ENCODE data around the gene PDE6B. TPM values are rescaled to one million over a fixed set of nuclear protein-coding genes. Genes with fewer than 3 reads are reported as not detected.
A peak's percentile ranks its signal among the peaks of the same experiment; 100 is the strongest.

The PDE6B gene
- total and polyA plus RNA-seq, 2 experiments from 2014 or later = 3.4 to 5.0 TPM

- Histone ChIP-seq H3K27ac (ENCODE audit: low read depth) (no peak overlapping the region), H3K27me3 (ENCODE audit: insufficient read depth) (no peaks in the 10 kb centered on the region), H3K36me3 (ENCODE audit: insufficient read depth) (no peaks in the 10 kb centered on the region), H3F3A (replicated peaks; ENCODE audit: low read depth) (peaks cover 16% of the 10 kb centered on the region), H2AFZ (no peak overlapping the region; the same call in 1 of the 2 replicates), H3K9me2 (ENCODE audit: insufficient read depth) (no peaks in the 10 kb centered on the region), H3K79me2 (replicated peaks; ENCODE audit: insufficient read depth) (no peaks in the 10 kb centered on the region), H4K20me1 (replicated peaks; ENCODE audit: insufficient read depth) (no peaks in the 10 kb centered on the region), H3K4me3 (peak overlapping the region; percentile 70), H3K4me2 (peak overlapping the region; percentile 88), H3K4me1 (ENCODE audit: insufficient read depth) (no peaks in the 10 kb centered on the region; the same call in 1 of the 2 replicates)
- Mint-ChIP-seq H3K27ac (no peak overlapping the region), H3K27me3 (ENCODE audit: insufficient read depth, low read depth, poor library complexity) (peaks cover 18% of the 10 kb centered on the region), H3K9me3 (peaks cover 3% of the 10 kb centered on the region; the same call in 1 of the 3 replicates), H3K4me3 (peak overlapping the region; percentile 68), H3K4me1 (peaks cover 8% of the 10 kb centered on the region), H3K36me3 (ENCODE audit: low read depth) (no peaks in the 10 kb centered on the region; the same call in 2 of the 3 replicates)
- TF ChIP-seq NANOG (IDR thresholded peaks at IDR 0.05; ENCODE audit: borderline replicate concordance) (no peak), CTCF (conservative IDR thresholded peaks at IDR 0.05; ENCODE audit: low read depth in 2 of 2) (no peak), CREB1 (CRISPR knock-in tag; IDR thresholded peaks at IDR 0.05; ENCODE audit: low read depth) (no peak), ZNF331 (CRISPR knock-in tag; IDR thresholded peaks at IDR 0.05; ENCODE audit: low read depth) (no peak), EZH2phosphoT487 (IDR thresholded peaks at IDR 0.05; ENCODE audit: unreplicated experiment) (no peak), POLR2AphosphoS5 (IDR thresholded peaks at IDR 0.05; ENCODE audit: low read depth) (no peak), STAT1 (IDR thresholded peaks at IDR 0.05; ENCODE audit: unreplicated experiment) (no peak), JUNB (IDR thresholded peaks at IDR 0.05; ENCODE audit: unreplicated experiment) (no peak)
- TF ChIP-seq, protein P1, sequence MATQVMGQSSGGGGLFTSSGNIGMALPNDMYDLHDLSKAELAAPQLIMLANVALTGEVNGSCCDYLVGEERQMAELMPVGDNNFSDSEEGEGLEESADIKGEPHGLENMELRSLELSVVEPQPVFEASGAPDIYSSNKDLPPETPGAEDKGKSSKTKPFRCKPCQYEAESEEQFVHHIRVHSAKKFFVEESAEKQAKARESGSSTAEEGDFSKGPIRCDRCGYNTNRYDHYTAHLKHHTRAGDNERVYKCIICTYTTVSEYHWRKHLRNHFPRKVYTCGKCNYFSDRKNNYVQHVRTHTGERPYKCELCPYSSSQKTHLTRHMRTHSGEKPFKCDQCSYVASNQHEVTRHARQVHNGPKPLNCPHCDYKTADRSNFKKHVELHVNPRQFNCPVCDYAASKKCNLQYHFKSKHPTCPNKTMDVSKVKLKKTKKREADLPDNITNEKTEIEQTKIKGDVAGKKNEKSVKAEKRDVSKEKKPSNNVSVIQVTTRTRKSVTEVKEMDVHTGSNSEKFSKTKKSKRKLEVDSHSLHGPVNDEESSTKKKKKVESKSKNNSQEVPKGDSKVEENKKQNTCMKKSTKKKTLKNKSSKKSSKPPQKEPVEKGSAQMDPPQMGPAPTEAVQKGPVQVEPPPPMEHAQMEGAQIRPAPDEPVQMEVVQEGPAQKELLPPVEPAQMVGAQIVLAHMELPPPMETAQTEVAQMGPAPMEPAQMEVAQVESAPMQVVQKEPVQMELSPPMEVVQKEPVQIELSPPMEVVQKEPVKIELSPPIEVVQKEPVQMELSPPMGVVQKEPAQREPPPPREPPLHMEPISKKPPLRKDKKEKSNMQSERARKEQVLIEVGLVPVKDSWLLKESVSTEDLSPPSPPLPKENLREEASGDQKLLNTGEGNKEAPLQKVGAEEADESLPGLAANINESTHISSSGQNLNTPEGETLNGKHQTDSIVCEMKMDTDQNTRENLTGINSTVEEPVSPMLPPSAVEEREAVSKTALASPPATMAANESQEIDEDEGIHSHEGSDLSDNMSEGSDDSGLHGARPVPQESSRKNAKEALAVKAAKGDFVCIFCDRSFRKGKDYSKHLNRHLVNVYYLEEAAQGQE (IDR thresholded peaks at IDR 0.05; ENCODE audit: unreplicated experiment) = no peak
- ATAC-seq (no peak), DNase-seq (ENCODE audit: low spot score) (no peak)
Measured at GRCh38 chr4:680091-680490, 54.7 kb downstream of the PDE6B start.

DNA sequence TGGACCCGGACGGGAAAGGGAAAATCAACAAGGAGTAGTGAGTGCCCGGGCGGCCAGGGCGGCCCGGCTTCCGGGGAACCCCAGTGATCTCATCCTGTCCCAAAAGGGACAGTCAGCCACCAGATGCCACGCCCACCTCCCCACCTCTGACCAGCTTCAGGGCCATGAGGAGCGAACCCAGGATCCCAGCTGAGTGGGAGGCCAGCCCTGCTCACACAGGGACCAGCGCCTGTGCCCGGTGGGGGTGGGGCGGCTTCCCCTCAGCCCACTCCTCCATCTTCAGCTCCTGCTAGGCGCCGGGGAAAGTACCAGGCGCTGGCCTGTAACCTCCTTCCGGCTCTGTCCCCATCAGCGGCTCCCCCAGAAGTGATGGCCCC lies 55.2 kb downstream of the PDE6B start:
- ATAC-seq = peak; percentile 7
- peak overlapping the region; percentile 80; the same call in 1 of the 2 replicates for H2AFZ ChIP-seq
- TF ChIP-seq EZH2phosphoT487 (IDR thresholded peaks at IDR 0.05; ENCODE audit: unreplicated experiment) (no peak), JUNB (IDR thresholded peaks at IDR 0.05; ENCODE audit: unreplicated experiment) (no peak), CREB1 (CRISPR knock-in tag; IDR thresholded peaks at IDR 0.05; ENCODE audit: low read depth) (no peak), POLR2AphosphoS5 (IDR thresholded peaks at IDR 0.05; ENCODE audit: low read depth) (no peak; the same call in 1 of the 2 replicates), NANOG (IDR thresholded peaks at IDR 0.05; ENCODE audit: borderline replicate concordance) (no peak), ZNF114 (CRISPR knock-in tag; IDR thresholded peaks at IDR 0.05) (no peak)

More for the DNA sequence above, 55.2 kb downstream of the PDE6B start:
- peak overlapping the region; percentile 68 for H3K4me3 Mint-ChIP-seq
- peaks cover 14% of the 10 kb centered on the region for H3F3A ChIP-seq (replicated peaks; ENCODE audit: low read depth)
- H3K27ac Mint-ChIP-seq = no peak overlapping the region
- H3K4me1 Mint-ChIP-seq = peaks cover 8% of the 10 kb centered on the region
- no peaks in the 10 kb centered on the region for H3K27me3 ChIP-seq (ENCODE audit: insufficient read depth)
- H3K79me2 ChIP-seq (replicated peaks; ENCODE audit: insufficient read depth) = no peaks in the 10 kb centered on the region
- no peaks in the 10 kb centered on the region for H3K4me1 ChIP-seq (ENCODE audit: insufficient read depth)
- no peaks in the 10 kb centered on the region; the same call in 2 of the 3 replicates for H3K36me3 Mint-ChIP-seq (ENCODE audit: low read depth)
- peak; percentile 64 for DNase-seq (ENCODE audit: low spot score)
- peak overlapping the region; percentile 70 for H3K4me3 ChIP-seq
- H3K27ac ChIP-seq (ENCODE audit: low read depth) = no peak overlapping the region
- H3K9me2 ChIP-seq (ENCODE audit: insufficient read depth) = no peaks in the 10 kb centered on the region
- peak overlapping the region; percentile 88 for H3K4me2 ChIP-seq
- peaks cover 3% of the 10 kb centered on the region; the same call in 2 of the 3 replicates for H3K9me3 Mint-ChIP-seq
- H3K36me3 ChIP-seq (ENCODE audit: insufficient read depth) = no peaks in the 10 kb centered on the region
- peaks cover 18% of the 10 kb centered on the region for H3K27me3 Mint-ChIP-seq (ENCODE audit: insufficient read depth, low read depth, poor library complexity)
- H4K20me1 ChIP-seq (replicated peaks; ENCODE audit: insufficient read depth) = no peaks in the 10 kb centered on the region

All from GM23338 (cell line).